Measurements from ENCODE around the gene HNRNPA3.

- TF ChIP-seq CTCF (IDR thresholded peaks at IDR 0.05; ENCODE audit: insufficient read depth, low read length, poor library complexity, severe bottlenecking) (no peak), EZH2phosphoT487 (conservative IDR thresholded peaks at IDR 0.05; ENCODE audit: low read length) (no peak)
Observed at GRCh38 chr2:177261116-177262060, 48.8 kb downstream of the HNRNPA3 start.
